NCI-H1417 treated with DMSO at 0.1 percent for 48 hours (cell line): ENCODE data around the gene KRTAP20-2.

Experiments used
- DNase-seq: peaks from one replicate; lab custom pipeline; 2025; lab: John Stamatoyannopoulos, UW

Gene KRTAP20-2

DNA sequence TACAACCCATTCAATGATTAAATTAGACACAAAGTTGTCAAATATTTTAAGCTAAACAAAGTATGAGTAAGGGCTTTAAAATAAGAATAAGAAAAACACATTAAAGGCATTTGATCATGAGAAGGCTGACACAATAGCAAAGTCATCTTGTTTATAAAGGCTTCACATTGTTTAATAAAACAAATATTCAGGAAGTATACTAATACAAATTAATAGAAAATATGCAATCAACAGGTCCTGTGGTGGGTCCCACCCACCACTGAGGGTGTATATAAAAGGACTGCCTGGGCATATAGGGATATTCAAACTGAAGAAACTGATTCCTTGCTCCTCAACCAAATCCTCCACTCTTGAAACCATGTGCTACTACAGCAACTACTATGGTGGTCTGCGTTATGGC lies at the start of gene KRTAP20-2:
Gene KRTAP20-2, plus strand, starts transcription at position 301 of the 400 bp plus-strand sequence. Its CDS starts 58 bp downstream, at position 359.
- no peak for DNase-seq

GRCh38 chr21:30590297-30590696 lies 44.7 kb upstream of the KRTAP20-2 start, which contains the start of gene KRTAP22-2:
Gene KRTAP22-2, minus strand, starts transcription at chr21:30590397.
- DNase-seq: no peak

GRCh38 chr21:30592140-30592539 lies 42.9 kb upstream of the KRTAP20-2 start, which contains the start of gene KRTAP6-3:
Gene KRTAP6-3, plus strand, starts transcription at chr21:30592440. Its CDS starts 6 bp downstream, at chr21:30592446.
- DNase-seq: no peak

DNA sequence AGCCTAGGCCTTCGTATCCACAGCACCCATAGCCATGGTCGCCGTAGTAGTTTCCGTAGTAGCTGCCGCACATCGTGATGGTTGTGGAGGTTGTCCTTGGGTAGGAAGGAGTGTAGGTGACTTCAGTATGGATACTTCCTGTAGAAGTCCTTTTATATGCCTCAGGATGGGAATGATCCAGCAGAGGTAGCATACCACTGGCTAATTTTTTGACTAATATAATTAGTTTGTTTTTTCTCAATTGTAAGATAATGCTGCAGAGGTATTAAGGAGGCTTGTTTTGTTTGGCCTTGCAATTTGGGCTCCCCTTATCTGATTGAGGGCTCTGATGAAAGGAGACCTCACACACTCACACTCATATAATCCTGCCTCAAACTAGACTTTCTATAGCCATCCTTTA lies 36.2 kb upstream of the KRTAP20-2 start, which contains the start of gene KRTAP6-2:
Gene KRTAP6-2, minus strand, starts transcription at position 101 of the 400 bp plus-strand sequence. Its CDS starts 28 bp downstream, at position 73.
- no peak for DNase-seq

GRCh38 chr21:30600787-30601186 lies 34.2 kb upstream of the KRTAP20-2 start, which contains the start of gene KRTAP22-1:
Gene KRTAP22-1, plus strand, starts transcription at chr21:30601087.
- DNase-seq: no peak

DNA sequence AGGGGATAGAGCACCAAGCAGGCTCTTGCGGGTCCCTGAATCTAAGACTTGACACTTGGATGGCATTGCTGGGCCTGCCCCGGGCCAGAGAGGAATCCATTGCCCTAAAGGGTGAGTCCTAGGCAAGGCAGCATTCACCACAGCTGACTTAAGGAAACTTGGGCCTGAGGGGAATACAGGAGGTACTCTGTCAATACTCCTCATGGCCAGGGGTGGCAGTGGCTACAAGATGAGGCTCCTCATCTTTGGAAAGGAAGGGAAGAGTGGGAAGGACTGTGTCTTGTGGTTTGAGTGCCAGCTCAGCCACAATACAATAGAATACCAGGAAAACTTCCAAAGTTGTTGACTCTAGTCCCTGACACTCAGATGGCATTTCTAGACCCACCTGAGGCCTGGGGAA lies 29.0 kb upstream of the KRTAP20-2 start:
- no peak for DNase-seq

GRCh38 chr21:30612132-30612531 lies 22.9 kb upstream of the KRTAP20-2 start:
- no peak for DNase-seq

DNA sequence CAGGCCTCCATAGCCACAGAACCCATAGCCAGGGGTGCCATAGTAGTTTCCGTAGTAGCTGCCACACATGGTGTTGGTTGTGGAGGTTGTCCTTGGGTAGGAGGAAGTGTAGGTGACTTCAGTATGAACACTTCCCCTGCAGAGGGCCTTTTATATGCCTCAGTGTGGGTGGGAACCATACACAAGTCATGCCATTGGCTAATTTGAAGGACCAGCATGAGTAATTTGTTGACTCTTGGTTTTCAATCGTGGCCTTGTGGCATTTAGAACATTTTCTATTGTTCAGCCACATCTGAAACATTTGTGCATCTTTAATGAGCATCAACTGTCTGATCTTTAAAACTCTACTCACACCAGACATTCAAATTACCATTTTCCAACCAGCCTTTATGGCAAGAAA lies 21.2 kb upstream of the KRTAP20-2 start, which contains the start of gene KRTAP6-1:
Gene KRTAP6-1, minus strand, starts transcription at position 95 of the 400 bp plus-strand sequence. Its CDS starts 26 bp downstream, at position 69.
- no peak for DNase-seq

DNA sequence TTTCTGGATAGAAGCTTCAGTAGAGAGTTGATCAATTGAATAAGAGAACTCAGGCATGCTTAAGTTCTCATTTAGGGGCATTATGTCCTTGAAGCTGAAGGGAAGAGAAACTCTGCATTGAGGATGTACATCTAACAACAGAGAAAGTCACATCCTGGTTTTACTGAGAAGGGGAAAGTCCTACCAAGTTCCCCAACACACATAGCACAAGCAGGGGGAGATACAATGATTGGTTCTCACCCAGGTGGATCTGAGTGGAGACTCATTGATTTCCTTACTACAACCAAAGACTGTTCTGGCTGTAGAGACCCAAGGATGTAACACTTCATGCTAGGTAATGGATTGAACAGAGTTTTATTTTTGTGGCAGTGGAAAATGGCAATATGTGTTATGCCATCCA lies 19.8 kb upstream of the KRTAP20-2 start:
- no peak for DNase-seq

DNA sequence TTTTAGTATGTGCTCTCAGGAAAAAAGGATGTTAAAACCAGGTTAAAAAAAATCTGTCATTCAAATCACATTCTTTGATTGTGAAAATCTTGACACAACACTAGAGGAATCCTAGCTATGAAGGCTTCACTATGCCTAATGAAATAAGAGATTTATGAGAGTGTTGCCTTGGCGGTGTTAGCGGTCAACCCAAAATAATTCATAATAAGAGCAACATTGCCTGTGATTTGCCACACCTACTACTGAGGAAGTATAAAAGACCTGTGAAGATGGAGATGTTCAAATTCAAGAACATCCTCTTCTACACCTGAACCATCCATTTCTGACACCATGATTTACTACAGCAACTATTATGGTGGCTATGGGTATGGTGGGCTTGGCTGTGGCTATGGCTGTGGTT lies 18.9 kb upstream of the KRTAP20-2 start, which contains the start of gene KRTAP20-1:
Gene KRTAP20-1, plus strand, starts transcription at position 301 of the 400 bp plus-strand sequence. Its CDS starts 30 bp downstream, at position 331.
- no peak for DNase-seq

DNA sequence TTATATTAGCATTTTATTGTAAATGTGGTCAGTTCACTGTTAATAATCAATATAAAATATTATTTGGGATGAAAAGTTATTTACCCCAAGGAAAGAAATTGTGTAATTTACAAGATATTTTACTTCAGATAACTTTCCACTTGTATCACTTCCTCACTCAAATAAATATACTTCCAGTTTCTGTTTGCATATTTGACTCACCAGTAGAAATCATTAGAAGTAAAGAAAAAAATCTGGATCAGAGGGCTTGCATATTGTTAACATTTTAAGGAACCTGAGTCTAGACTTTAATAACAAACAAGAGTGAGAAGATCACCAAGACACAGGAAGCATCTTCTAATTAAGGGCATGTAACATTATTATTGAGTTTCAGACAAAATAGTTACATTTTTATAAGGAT lies 14.9 kb upstream of the KRTAP20-2 start:
- no peak for DNase-seq

DNA sequence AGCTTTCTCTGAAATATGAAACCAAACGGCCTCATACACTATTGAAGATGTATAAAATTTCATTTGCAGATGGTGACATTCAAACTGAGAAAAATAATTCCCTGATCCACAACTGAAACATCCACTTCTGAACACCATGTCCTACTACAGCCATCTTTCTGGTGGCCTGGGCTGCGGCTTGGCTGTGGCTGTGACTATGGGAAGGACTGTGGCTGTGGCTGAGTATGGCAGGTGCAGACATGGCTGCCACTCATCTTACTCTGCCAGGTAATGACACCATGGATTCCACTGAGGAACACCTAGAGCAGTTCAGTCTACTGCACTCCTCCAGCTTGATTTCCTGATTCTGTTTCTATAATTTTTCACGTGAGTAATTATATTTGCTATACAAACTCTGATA lies 14.5 kb upstream of the KRTAP20-2 start, which contains the start of gene KRTAP20-4:
Gene KRTAP20-4, plus strand, starts transcription at position 106 of the 400 bp plus-strand sequence.
- no peak for DNase-seq

GRCh38 chr21:30623362-30623761 lies 11.6 kb upstream of the KRTAP20-2 start:
- DNase-seq: no peak

DNA sequence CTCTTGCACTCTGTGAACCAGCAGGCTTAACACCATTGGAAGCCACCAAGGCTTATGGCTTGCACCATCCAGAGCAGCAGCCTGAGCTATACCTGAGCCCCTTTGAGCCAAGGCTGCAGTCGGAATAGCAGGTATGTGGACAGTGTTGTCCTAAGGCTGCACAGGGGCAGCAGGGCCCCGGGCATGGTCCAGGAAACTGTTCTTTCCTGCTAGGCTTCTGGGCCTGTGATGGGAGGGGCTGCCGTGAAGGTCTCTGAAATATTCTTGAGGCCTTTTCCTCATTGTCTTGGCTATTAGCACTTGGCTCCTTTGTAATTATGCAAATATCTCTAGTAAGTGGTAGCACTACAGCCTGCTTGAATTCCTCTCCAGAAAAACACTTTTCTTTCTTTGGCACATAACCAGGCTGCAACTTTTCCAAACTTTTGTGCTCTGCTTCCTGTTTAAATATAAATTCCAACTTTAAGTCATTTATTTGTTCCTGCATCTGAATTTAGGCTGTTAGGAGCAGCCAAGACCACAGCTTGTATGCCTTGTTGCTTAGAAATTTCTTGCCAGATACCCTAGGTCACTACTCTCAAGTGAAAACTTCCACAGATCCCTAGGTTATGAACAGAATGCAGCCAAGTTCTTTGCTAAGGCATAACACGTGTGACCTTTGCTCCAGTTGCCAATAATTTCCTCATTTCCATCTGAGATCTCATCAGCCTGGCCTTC lies 9.4 kb upstream of the KRTAP20-2 start:
- no peak for DNase-seq

DNA sequence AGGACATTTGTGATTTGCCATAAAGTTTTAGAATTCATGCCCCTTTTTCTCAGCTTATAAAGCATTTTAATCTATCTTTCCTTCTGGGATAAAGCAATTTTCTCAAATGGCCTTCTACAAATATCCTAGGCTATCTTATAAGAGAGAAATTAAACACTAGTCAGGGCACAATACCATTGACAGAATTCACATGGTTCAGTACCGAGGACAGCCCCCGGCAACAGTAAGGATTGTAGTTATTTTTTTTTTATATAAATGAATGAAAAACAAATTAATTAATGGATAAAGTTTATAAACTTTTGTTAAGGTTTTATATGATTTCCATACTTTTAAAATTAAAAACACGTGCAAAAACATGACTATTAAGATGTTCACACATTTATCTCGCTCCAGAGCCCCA lies 6.9 kb upstream of the KRTAP20-2 start:
- no peak for DNase-seq

DNA sequence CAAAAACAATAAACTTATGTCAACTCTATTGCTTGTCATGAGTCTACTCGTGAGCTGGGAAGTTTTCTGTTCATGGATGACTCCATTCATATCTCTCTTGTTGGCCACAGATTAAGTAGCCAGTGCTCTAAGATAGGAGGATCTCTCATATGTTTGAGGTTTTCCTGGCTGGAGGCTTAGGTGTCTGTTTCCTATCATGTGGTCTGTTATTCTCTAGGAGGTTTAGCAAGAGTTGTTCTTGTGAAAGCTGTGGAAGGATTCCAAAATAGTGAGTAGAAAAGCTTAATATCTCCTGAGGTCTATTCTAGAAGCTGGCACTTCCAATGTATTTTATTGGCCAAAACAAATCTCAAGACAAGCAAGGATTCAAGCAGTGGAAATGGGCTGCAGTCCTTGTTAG lies 5.8 kb upstream of the KRTAP20-2 start:
- DNase-seq: no peak

DNA sequence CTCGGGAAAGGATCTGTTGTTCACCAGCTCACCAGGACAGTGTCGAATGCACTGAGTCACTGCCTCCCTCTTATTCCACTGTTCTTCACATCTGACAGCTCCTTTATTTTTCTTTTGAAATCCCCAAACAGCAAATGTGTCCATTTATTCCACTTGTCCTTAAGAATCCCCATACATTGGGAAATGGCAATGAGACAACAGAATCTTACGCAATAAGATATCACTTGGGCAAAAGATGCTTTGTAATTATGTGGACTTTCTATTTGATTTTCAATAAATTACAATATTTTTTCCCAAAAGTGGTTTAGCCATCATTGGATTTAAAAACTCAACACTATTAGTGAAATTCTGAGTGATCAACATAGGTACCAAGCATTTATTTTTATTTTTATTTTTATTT lies 3.7 kb downstream of the KRTAP20-2 start:
- DNase-seq: no peak

GRCh38 chr21:30642564-30642963 lies 7.6 kb downstream of the KRTAP20-2 start, which contains the start of gene KRTAP20-3:
Gene KRTAP20-3, plus strand, starts transcription at chr21:30642864.
- no peak for DNase-seq

DNA sequence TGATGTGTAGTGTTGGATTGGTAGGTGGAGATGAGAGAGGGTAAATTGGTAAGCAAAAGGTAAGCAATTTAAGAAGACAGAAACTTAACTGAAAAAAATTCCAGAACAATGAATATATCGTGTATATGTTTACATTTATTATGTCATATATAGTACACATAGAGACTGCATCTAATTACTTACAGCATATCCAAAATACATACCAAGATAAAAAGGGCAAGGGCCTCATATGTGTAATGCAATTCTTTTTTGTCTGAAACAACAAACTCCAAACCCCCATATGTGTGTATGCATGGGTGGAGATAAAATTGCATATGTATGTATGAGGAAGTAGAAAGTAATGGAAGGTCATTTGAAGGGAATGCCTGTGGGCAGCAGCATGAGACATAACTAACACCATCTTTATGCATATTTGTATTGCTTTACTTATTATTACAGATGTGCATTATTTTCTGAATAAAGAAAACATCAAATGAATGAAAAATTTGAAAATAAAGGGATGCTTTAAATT lies 12.0 kb downstream of the KRTAP20-2 start:
- no peak for DNase-seq

GRCh38 chr21:30652891-30653290 lies 17.9 kb downstream of the KRTAP20-2 start:
- no peak for DNase-seq

DNA sequence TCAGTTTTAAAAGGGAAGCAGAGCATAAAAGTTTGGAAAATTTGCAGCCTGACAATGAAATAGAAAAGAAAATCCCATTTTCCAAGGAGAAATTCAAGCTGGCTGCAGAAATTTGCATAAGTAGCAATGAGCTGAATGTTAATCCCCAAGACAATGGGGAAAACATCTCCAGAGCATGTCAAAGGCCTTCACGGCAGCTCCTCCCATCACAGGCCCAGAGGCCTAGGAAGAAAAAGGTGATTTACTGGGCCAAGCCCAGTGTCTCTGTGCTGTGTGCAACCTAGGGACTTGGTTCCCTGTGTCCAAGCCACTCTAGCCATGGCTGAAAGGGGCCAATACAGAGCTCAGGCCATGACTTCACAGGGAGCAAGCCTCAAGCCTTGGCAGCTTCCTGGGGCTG lies 33.8 kb downstream of the KRTAP20-2 start:
- DNase-seq: no peak

DNA sequence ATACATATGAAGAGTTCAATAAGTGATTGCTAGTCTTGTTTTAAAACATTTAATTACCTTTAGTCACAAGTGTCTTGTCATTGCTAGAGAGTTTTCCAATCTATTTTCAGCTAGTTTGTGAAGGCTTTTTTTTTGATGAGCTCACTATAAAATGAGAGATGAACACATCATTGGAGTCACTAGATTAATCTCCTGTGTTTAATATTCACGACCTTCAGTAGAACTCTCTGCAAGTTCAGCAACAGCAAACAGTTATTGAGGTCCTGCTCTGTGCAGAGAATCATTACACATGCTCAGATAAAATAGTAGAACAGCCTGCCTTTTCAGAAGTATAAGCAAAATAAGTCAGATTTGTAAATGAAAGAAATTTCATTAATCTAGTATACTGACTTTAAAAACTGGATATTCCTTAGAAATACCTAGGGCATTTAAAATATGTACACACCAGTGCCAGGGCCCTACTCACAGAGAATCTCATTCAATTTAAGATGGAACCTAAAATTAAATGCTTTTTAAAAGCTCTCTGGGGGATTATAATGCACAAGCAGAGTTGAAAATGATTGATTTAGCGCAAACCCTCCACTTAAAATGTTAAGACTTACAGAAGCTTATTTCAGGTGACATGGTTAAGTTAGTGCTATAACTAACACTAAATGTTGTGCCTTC lies 38.1 kb downstream of the KRTAP20-2 start:
- no peak for DNase-seq
